RWPE1 (cell line): ENCODE measurements around the gene CSMD2.

Experiments
- CTCF ChIA-PET: fragments of 350-600 bp; sonication (Branson Sonifier 250); formaldehyde crosslinking; extraction: SDS; loops from one replicate; lab custom pipeline; 2021; lab: Yijun Ruan, JAX
- POLR2A ChIA-PET: fragments of 400-600 bp; formaldehyde crosslinking; extraction: SDS; loops from one replicate; lab custom pipeline; 2020; ENCODE audit warnings: antibody characterized with exemption; ENCODE audit not compliant: low non-redundant PET; lab: Yijun Ruan, JAX
- DNase-seq: peaks from one replicate; pipeline ENCODE4 v3.0.0; 2012; ENCODE audit warnings: low spot score
- H3K27ac ChIP-seq: fragments of 450-650 bp; 2 replicates; pipeline ENCODE4 v1.5.1; 2017
- TF ChIP-seq, protein P1 (sequence below): fragments of 450-650 bp; conservative IDR thresholded peaks from 2 replicates; pipeline ENCODE4 v1.5.1; 2017; ENCODE audit warnings: low read depth, mild to moderate bottlenecking

Gene CSMD2

GRCh38 chr1:34053660-34054059 is 111.4 kb downstream of the CSMD2 start:
- no peak for DNase-seq
- TF ChIP-seq, protein P1, sequence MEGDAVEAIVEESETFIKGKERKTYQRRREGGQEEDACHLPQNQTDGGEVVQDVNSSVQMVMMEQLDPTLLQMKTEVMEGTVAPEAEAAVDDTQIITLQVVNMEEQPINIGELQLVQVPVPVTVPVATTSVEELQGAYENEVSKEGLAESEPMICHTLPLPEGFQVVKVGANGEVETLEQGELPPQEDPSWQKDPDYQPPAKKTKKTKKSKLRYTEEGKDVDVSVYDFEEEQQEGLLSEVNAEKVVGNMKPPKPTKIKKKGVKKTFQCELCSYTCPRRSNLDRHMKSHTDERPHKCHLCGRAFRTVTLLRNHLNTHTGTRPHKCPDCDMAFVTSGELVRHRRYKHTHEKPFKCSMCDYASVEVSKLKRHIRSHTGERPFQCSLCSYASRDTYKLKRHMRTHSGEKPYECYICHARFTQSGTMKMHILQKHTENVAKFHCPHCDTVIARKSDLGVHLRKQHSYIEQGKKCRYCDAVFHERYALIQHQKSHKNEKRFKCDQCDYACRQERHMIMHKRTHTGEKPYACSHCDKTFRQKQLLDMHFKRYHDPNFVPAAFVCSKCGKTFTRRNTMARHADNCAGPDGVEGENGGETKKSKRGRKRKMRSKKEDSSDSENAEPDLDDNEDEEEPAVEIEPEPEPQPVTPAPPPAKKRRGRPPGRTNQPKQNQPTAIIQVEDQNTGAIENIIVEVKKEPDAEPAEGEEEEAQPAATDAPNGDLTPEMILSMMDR = no peak
- ChIA-PET POLR2A (no interaction called here), CTCF (no interaction called here)
- H3K27ac ChIP-seq = no peak overlapping the region

- H3K27ac ChIP-seq = no peak overlapping the region
- TF ChIP-seq, protein P1 = no peak
- POLR2A ChIA-PET = no interaction called here
- no peak for DNase-seq
- CTCF ChIA-PET = interaction anchor here (0.5 kb wide), 1 partner anchor 1697 kb away, joined by 5 read pairs; no protein-coding TSS in a partner anchor
These were observed 112.5 kb downstream of the CSMD2 start for GRCh38 chr1:34052565-34052964.

GRCh38 chr1:34050709-34051485 is 114.1 kb downstream of the CSMD2 start:
- H3K27ac ChIP-seq = no peak overlapping the region
- CTCF ChIA-PET = no interaction called here

GRCh38 chr1:34049994-34050393 is 115.0 kb downstream of the CSMD2 start:
- no peak overlapping the region for H3K27ac ChIP-seq
- no peak for DNase-seq
- ChIA-PET POLR2A (no interaction called here), CTCF (no interaction called here)
- TF ChIP-seq, protein P1 = no peak

More at GRCh38 chr1:34050709-34051485, 114.1 kb downstream of the CSMD2 start:
- POLR2A ChIA-PET = no interaction called here
- no peak for DNase-seq
- TF ChIP-seq, protein P1 = no peak

GRCh38 chr1:34049477-34049876 is 115.6 kb downstream of the CSMD2 start:
- H3K27ac ChIP-seq = no peak overlapping the region
- CTCF ChIA-PET = no interaction called here
- POLR2A ChIA-PET = no interaction called here
- TF ChIP-seq, protein P1 = no peak
- no peak for DNase-seq

- ChIA-PET CTCF (interaction anchor here (0.6 to 0.7 kb wide), 3 partner anchors 44 to 855 kb away, joined by 3 to 4 read pairs (median 3); no protein-coding TSS in a partner anchor), POLR2A (no interaction called here)
- DNase-seq = no peak
- TF ChIP-seq, protein P1 = no peak
- H3K27ac ChIP-seq = no peak overlapping the region
These were observed 127.2 kb downstream of the CSMD2 start for GRCh38 chr1:34037856-34038255.
